Fibroblast of skin of back (primary cell): ENCODE data around the gene P3H2.
"Not testable (repeated sequence)": the region's sequence is repeated elsewhere in the genome, so short reads cannot be mapped to it uniquely, and the experiment has no call there.

Source experiments
- DNase-seq: peaks from one replicate; pipeline ENCODE4 v3.0.0-alpha.2; 2013

P3H2 gene

GRCh38 chr3:190084983-190085382 is 35.7 kb downstream of the P3H2 start:
- DNase-seq = no peak

- peak; percentile 69 for DNase-seq
These were observed 37.1 kb downstream of the P3H2 start for GRCh38 chr3:190083635-190084034.

- no peak for DNase-seq
These were observed 39.3 kb downstream of the P3H2 start for GRCh38 chr3:190081389-190081788.

- not testable (repeated sequence) for DNase-seq
These were observed 41.5 kb downstream of the P3H2 start for GRCh38 chr3:190079173-190079572.

- no peak for DNase-seq
These were observed 43.2 kb downstream of the P3H2 start for GRCh38 chr3:190077395-190078045.

GRCh38 chr3:190076601-190077394 is 43.9 kb downstream of the P3H2 start:
- peak; percentile 99 for DNase-seq

GRCh38 chr3:190076136-190076535 is 44.6 kb downstream of the P3H2 start:
- DNase-seq = peak; percentile 19

GRCh38 chr3:190074817-190075216 is 45.9 kb downstream of the P3H2 start:
- no peak for DNase-seq

GRCh38 chr3:190073264-190074008 is 47.3 kb downstream of the P3H2 start:
- DNase-seq = peak; percentile 31

GRCh38 chr3:190072856-190073255 is 47.8 kb downstream of the P3H2 start:
- DNase-seq = no peak

- DNase-seq = not testable (repeated sequence)
These were observed 48.8 kb downstream of the P3H2 start for GRCh38 chr3:190071921-190072320.

- DNase-seq = peak; percentile 55
These were observed 49.9 kb downstream of the P3H2 start for GRCh38 chr3:190070622-190071347.

GRCh38 chr3:190065204-190065603 is 55.5 kb downstream of the P3H2 start:
- DNase-seq = no peak

- no peak for DNase-seq
These were observed 56.0 kb downstream of the P3H2 start for GRCh38 chr3:190064659-190065058.

- peak; percentile 96 for DNase-seq
These were observed 56.6 kb downstream of the P3H2 start for GRCh38 chr3:190064112-190064511.

GRCh38 chr3:190063490-190063889 is 57.2 kb downstream of the P3H2 start:
- DNase-seq = no peak

GRCh38 chr3:190060192-190060775 is 60.4 kb downstream of the P3H2 start:
- DNase-seq = peak; percentile 71

- no peak for DNase-seq
These were observed 61.5 kb downstream of the P3H2 start for GRCh38 chr3:190059242-190059590.

GRCh38 chr3:190058521-190059241 is 62.0 kb downstream of the P3H2 start:
- DNase-seq = peak; percentile 59

- DNase-seq = peak; percentile 45
These were observed 64.0 kb downstream of the P3H2 start for GRCh38 chr3:190056742-190057141.

GRCh38 chr3:190055773-190056172 is 64.9 kb downstream of the P3H2 start:
- no peak for DNase-seq
